IPS DF 6.9 (cell line): ENCODE measurements around the gene TEDC2.

Source experiments
- DNase-seq: peaks from one replicate; pipeline ENCODE4 v3.0.0-alpha.2; 2013; ENCODE audit warnings: low read depth, low spot score
- H3K27ac ChIP-seq: one replicate; pipeline ENCODE4 v1.5.1; 2013; ENCODE audit warnings: low read length, control low read depth
- H3K27me3 ChIP-seq: 2 replicates; pipeline ENCODE4 v1.6.1; 2013; ENCODE audit warnings: mild to moderate bottlenecking, low read length; ENCODE audit not compliant: control insufficient read depth, insufficient read depth
- H3K36me3 ChIP-seq: 2 replicates; pipeline ENCODE4 v1.6.1; 2013; ENCODE audit warnings: low read length; ENCODE audit not compliant: control insufficient read depth, insufficient read depth
- H3K4me1 ChIP-seq: 2 replicates; pipeline ENCODE4 v1.6.1; 2013; ENCODE audit warnings: low read length; ENCODE audit not compliant: control insufficient read depth, insufficient read depth
- H3K4me3 ChIP-seq: 2 replicates; pipeline ENCODE4 v1.5.1; 2013; ENCODE audit warnings: mild to moderate bottlenecking, low read length
- H3K9me3 ChIP-seq: 2 replicates; pipeline ENCODE4 v1.6.1; 2013; ENCODE audit warnings: low read length, inconsistent platforms; ENCODE audit not compliant: control insufficient read depth, insufficient read depth
- WGBS: extraction: QIAGEN DNeasy Blood & Tissue Kit; methylation state at CpG from one replicate; pipeline ENCODE4 v1.1.7; 2013; ENCODE audit warnings: mixed read lengths, missing lambda C conversion rate; ENCODE audit not compliant: insufficient read length, insufficient coverage; 5-methylcytosine and 5-hydroxymethylcytosine counted together

TEDC2 gene

DNA sequence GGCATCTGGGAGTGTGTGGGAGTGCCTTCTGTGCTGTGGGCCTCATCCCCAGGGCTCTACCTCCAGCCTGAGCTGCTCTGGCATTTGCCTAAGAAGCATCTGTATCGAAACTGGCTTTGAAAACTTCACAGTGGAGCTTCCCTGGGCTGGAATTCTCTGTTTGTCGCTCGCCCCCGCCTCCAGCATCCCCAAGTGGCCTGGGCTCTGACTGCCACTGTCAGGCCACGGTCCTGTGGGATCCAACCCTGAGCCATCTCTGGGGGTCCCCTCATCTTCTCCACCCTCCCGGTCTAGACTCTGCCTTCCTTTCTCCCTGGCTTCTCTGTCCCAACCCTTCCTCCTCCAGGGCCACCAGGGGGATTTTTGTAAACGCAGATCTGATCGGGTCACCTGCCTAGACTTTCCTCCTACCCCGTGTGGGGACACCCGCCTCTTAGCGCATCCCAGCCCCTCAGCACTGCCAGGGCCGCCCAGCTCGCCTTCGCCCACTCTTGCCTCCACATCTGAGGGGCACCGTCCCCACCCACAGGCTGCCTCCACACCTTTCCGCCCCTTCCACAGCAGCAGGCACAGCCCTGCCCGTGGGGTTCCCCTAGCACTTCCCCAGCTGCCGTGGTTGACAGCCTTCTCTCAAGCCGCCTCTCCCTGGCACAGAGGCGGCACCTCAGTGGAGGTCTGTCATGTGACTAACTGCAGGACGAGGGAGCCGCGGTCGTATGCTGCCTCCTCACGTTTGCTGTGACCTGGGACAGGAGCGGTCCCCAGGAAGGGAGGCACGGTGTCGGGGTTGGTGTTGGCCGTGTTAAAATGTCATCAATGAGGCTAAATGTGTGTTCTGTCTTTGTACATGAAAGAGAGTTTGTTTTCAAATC lies 27.0 kb downstream of the TEDC2 start:
- no CpG with 5 or more reads among the region's 29 CpGs for WGBS
- no peak for DNase-seq
- Histone ChIP-seq H3K27me3 (no peaks in the 10 kb centered on the region), H3K4me1 (no peaks in the 10 kb centered on the region), H3K36me3 (no peaks in the 10 kb centered on the region), H3K4me3 (no peak overlapping the region), H3K9me3 (no peaks in the 10 kb centered on the region), H3K27ac (no peak overlapping the region)

- H3K9me3 ChIP-seq, result no peaks in the 10 kb centered on the region
- DNase-seq, result no peak
- WGBS, result no CpG with 5 or more reads among the region's 8 CpGs
- no peak overlapping the region for H3K4me3 ChIP-seq
- H3K27me3 ChIP-seq, result no peaks in the 10 kb centered on the region
- H3K27ac ChIP-seq, result no peak overlapping the region
- no peaks in the 10 kb centered on the region for H3K36me3 ChIP-seq
- no peaks in the 10 kb centered on the region for H3K4me1 ChIP-seq
Observed at GRCh38 chr16:2487517-2487842, 27.6 kb downstream of the TEDC2 start.

- Histone ChIP-seq H3K9me3 (no peaks in the 10 kb centered on the region), H3K4me3 (no peak overlapping the region), H3K4me1 (no peaks in the 10 kb centered on the region), H3K36me3 (no peaks in the 10 kb centered on the region), H3K27me3 (no peaks in the 10 kb centered on the region), H3K27ac (no peak overlapping the region)
- no peak for DNase-seq
- no CpG with 5 or more reads among the region's 15 CpGs for WGBS
Observed at GRCh38 chr16:2487903-2488531, 28.1 kb downstream of the TEDC2 start.

- Histone ChIP-seq H3K27ac (no peak overlapping the region), H3K9me3 (no peaks in the 10 kb centered on the region), H3K4me3 (no peak overlapping the region), H3K4me1 (no peaks in the 10 kb centered on the region), H3K36me3 (no peaks in the 10 kb centered on the region), H3K27me3 (no peaks in the 10 kb centered on the region)
- DNase-seq, result no peak
- no CpG with 5 or more reads among the region's 16 CpGs for WGBS
Observed at GRCh38 chr16:2489581-2489980, 29.7 kb downstream of the TEDC2 start.

DNA sequence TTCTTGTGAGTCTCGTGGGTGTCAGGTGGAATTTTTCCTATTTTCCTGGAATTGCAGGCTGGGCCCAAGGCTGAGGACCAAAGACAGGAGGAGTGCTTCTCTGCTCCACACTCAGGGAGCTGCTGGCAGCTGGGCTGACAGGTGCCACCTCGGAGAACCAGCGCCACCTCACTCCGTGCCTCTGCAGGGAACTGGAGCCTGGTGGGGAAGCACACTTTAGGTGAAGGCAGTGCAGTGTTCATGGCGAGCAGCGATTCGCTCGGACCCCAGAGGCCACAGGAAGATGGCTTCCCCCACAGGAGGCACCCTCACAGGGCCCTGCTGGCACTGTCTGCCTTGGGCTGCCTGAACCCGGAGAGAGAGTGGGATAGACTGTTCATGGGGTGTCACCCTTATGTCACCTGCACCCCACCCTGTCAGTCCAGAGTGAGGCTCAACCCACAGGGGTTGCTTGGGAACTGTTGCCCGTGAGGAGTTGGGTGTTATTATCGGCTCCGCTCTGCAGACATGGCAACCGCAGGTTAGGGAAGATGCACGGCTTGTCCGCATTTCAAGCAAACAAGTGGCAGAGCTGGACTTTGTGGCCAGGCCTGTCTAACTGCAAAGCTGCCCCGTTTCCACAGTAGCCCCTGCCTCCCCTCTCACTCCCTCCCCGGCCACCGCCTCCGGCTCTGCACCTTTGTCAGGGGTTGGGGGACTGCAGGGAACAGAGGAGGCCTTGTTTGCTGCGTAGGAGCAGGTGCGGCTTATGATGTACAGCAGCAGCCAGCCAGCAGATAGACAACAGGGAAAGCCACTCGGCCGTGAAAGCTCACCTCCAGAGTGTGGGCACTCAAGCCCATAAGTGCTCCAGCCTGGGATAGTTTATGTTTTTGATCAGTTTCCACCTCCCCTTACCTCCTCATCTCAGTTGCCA lies 30.5 kb downstream of the TEDC2 start:
- no peaks in the 10 kb centered on the region for H3K27me3 ChIP-seq

DNA sequence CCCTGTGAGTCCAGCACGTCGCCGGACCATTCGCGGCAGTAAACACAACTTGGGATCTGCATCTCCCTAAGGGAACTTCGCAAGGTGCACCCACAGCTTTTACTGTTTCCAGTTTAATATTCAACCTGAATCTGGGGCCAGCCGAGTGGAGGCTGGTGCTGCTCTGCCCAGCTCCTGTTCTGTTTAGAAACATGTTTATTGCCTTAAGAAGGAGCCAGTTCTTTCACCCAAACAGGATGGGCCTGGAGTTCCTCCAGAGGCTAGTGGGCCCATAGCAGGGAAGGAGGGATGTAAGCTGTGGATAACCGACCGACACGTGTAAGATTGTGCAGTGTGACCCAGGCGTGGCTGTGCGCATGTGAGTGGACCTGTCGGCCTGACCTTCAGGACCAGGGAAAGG lies 32.4 kb downstream of the TEDC2 start:
- no CpG with 5 or more reads among the region's 13 CpGs for WGBS
- Histone ChIP-seq H3K4me1 (no peaks in the 10 kb centered on the region), H3K9me3 (no peaks in the 10 kb centered on the region), H3K27ac (no peak overlapping the region), H3K4me3 (no peak overlapping the region), H3K36me3 (peaks cover 11% of the 10 kb centered on the region), H3K27me3 (no peaks in the 10 kb centered on the region)
- DNase-seq, result no peak

More for the DNA sequence above, 30.5 kb downstream of the TEDC2 start:
- Histone ChIP-seq H3K9me3 (no peaks in the 10 kb centered on the region), H3K36me3 (no peaks in the 10 kb centered on the region), H3K4me1 (no peaks in the 10 kb centered on the region), H3K4me3 (no peak overlapping the region; the same call in 1 of the 2 replicates), H3K27ac (no peak overlapping the region)
- no peak for DNase-seq
- no CpG with 5 or more reads among the region's 23 CpGs for WGBS

GRCh38 chr16:2493605-2494004 lies 33.7 kb downstream of the TEDC2 start:
- H3K4me3 ChIP-seq, result no peak overlapping the region
- no peak overlapping the region for H3K27ac ChIP-seq
- no peaks in the 10 kb centered on the region for H3K27me3 ChIP-seq
- no peaks in the 10 kb centered on the region for H3K4me1 ChIP-seq
- peaks cover 16% of the 10 kb centered on the region for H3K36me3 ChIP-seq
- no CpG with 5 or more reads among the region's 6 CpGs for WGBS
- H3K9me3 ChIP-seq, result no peaks in the 10 kb centered on the region
- no peak for DNase-seq

- H3K4me3 ChIP-seq, result no peak overlapping the region
- H3K4me1 ChIP-seq, result no peaks in the 10 kb centered on the region
- H3K27me3 ChIP-seq, result no peaks in the 10 kb centered on the region
- H3K36me3 ChIP-seq, result peaks cover 22% of the 10 kb centered on the region
- WGBS, result no CpG with 5 or more reads among the region's 5 CpGs
- DNase-seq, result no peak
- H3K9me3 ChIP-seq, result no peaks in the 10 kb centered on the region
- H3K27ac ChIP-seq, result no peak overlapping the region
Observed at GRCh38 chr16:2494616-2495015, 34.7 kb downstream of the TEDC2 start.

DNA sequence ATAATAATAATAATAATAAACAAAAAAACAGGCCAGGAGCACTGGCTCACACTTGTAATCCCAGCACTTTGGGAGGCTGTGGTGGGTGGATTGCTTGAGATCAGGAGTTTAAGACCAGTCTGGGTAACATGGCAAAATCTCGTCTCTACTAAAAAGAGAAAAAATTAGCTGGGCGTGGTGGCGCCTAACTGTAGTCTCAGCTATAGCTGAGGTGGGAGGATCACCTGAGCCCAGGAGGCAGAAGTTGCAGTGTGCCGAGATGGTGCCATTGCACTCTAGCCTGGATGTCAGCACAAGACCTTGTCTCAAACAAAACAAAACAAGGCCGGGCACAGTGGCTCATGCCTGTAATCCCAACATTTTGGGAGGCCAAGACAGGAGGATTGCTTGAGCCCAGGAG lies 35.1 kb downstream of the TEDC2 start:
- Histone ChIP-seq H3K27ac (no peak overlapping the region), H3K36me3 (peaks cover 22% of the 10 kb centered on the region), H3K9me3 (no peaks in the 10 kb centered on the region), H3K27me3 (no peaks in the 10 kb centered on the region), H3K4me1 (no peaks in the 10 kb centered on the region), H3K4me3 (no peak overlapping the region)
- no CpG with 5 or more reads among the region's 5 CpGs for WGBS
- DNase-seq, result no peak
